ENCODE data around the gene GPC5. TPM values are rescaled to one million over a fixed set of nuclear protein-coding genes. Genes with fewer than 3 reads are reported as not detected.
A peak's percentile ranks its signal among the peaks of the same experiment; 100 is the strongest.

The GPC5 gene
- total RNA-seq, 1 experiment from 2014 or later = 0.26 TPM

DNA sequence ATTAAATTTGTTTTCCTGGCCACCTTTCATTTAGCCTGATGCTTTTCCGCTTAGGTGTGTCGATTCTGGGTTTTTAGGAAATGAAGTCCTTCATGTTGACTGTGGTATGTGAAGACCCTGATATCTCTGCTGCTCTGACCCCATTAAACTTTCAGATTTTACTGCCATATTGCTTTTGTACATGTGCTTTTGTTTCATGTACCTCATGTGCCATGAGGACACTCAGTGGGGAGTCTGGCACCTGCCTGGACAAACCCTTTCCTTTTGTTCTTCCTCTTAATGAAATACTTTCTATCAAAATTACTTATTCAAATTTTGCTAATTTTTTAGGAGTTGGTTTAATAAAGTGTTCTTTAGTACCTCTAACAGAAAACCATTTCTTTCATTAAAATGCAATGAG is 774.8 kb downstream of the GPC5 start:
- ChIA-PET CTCF (no interaction called here), POLR2A (no interaction called here)
- H3K4me3 ChIP-seq (ENCODE audit: low read depth in 2 of 2, low read length in 2 of 2) = no peak overlapping the region
- H3K27ac ChIP-seq (ENCODE audit: low read length) = no peak overlapping the region
- H3K4me1 ChIP-seq (ENCODE audit: control insufficient read depth, insufficient read depth, low read length) = no peaks in the 10 kb centered on the region
- no peaks in the 10 kb centered on the region for H3K27me3 ChIP-seq (ENCODE audit: control insufficient read depth, insufficient read depth, low read length)
- no TSS peak for BruUV-seq (replicated peaks)
- no peak for DNase-seq (ENCODE audit: low read depth, low spot score)
- no peak for ATAC-seq
- TF ChIP-seq, protein P1, sequence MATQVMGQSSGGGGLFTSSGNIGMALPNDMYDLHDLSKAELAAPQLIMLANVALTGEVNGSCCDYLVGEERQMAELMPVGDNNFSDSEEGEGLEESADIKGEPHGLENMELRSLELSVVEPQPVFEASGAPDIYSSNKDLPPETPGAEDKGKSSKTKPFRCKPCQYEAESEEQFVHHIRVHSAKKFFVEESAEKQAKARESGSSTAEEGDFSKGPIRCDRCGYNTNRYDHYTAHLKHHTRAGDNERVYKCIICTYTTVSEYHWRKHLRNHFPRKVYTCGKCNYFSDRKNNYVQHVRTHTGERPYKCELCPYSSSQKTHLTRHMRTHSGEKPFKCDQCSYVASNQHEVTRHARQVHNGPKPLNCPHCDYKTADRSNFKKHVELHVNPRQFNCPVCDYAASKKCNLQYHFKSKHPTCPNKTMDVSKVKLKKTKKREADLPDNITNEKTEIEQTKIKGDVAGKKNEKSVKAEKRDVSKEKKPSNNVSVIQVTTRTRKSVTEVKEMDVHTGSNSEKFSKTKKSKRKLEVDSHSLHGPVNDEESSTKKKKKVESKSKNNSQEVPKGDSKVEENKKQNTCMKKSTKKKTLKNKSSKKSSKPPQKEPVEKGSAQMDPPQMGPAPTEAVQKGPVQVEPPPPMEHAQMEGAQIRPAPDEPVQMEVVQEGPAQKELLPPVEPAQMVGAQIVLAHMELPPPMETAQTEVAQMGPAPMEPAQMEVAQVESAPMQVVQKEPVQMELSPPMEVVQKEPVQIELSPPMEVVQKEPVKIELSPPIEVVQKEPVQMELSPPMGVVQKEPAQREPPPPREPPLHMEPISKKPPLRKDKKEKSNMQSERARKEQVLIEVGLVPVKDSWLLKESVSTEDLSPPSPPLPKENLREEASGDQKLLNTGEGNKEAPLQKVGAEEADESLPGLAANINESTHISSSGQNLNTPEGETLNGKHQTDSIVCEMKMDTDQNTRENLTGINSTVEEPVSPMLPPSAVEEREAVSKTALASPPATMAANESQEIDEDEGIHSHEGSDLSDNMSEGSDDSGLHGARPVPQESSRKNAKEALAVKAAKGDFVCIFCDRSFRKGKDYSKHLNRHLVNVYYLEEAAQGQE (IDR thresholded peaks at IDR 0.05; ENCODE audit: insufficient read depth in 1 of 2, low read depth in 2 of 2, low read length in 1 of 2) = no peak
- TF ChIP-seq TCF7L2 (IDR thresholded peaks at IDR 0.05; ENCODE audit: low read depth, low read length) = no peak
- TF ChIP-seq SIN3A (IDR thresholded peaks at IDR 0.05; ENCODE audit: borderline replicate concordance, insufficient read depth, low read depth, low read length) = no peak
- no peak for TF ChIP-seq POLR2AphosphoS5 (IDR thresholded peaks at IDR 0.05; ENCODE audit: low read depth, low read length)
- TF ChIP-seq, protein P2, sequence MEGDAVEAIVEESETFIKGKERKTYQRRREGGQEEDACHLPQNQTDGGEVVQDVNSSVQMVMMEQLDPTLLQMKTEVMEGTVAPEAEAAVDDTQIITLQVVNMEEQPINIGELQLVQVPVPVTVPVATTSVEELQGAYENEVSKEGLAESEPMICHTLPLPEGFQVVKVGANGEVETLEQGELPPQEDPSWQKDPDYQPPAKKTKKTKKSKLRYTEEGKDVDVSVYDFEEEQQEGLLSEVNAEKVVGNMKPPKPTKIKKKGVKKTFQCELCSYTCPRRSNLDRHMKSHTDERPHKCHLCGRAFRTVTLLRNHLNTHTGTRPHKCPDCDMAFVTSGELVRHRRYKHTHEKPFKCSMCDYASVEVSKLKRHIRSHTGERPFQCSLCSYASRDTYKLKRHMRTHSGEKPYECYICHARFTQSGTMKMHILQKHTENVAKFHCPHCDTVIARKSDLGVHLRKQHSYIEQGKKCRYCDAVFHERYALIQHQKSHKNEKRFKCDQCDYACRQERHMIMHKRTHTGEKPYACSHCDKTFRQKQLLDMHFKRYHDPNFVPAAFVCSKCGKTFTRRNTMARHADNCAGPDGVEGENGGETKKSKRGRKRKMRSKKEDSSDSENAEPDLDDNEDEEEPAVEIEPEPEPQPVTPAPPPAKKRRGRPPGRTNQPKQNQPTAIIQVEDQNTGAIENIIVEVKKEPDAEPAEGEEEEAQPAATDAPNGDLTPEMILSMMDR (IDR thresholded peaks at IDR 0.05) = no peak
- no peaks in the 10 kb centered on the region for H3K36me3 ChIP-seq (ENCODE audit: control insufficient read depth, insufficient read depth, low read length)
- intact Hi-C loops (cut with micrococcal nuclease; ENCODE audit: unreplicated experiment) = no loop called here
- H3K9me3 ChIP-seq (ENCODE audit: control insufficient read depth, insufficient read depth, low read depth, low read length) = no peaks in the 10 kb centered on the region
- in situ Hi-C loops (cut with HindIII; ENCODE audit: low pct_unique_long_range_greater_than_20kb, low sequenced_read_pairs) = no loop called here

DNA sequence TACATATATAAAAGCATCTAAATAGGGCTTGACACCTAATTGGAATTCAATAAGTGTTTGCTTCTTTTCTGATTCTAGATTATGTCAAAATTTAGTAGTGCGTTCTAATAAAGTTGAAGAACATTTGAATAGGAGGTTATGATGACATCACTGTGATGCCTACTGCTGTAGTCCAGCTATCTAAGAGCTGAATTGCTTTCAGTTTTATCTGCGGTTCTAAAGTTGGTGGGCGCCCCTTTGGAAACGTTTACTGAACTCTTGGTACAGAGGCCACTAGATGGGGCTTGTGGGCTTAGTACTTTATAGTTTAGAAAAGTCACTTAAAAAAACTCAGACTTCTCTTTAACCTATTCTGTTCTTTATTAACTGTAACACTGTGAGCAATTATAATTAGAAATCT is 776.9 kb downstream of the GPC5 start:
- Histone ChIP-seq H3K4me1 (ENCODE audit: control insufficient read depth, insufficient read depth, low read length) (no peaks in the 10 kb centered on the region), H3K36me3 (ENCODE audit: control insufficient read depth, insufficient read depth, low read length) (no peaks in the 10 kb centered on the region), H3K9me3 (ENCODE audit: control insufficient read depth, insufficient read depth, low read depth, low read length) (no peaks in the 10 kb centered on the region), H3K27me3 (ENCODE audit: control insufficient read depth, insufficient read depth, low read length) (no peaks in the 10 kb centered on the region), H3K27ac (ENCODE audit: low read length) (no peak overlapping the region), H3K4me3 (ENCODE audit: low read depth in 2 of 2, low read length in 2 of 2) (no peak overlapping the region)
- DNase-seq (ENCODE audit: low read depth, low spot score) (no peak), ATAC-seq (no peak)
- CTCF ChIA-PET = interaction anchor here (0.7 to 0.8 kb wide), 2 partner anchors 182 to 1325 kb away, joined by 3 to 5 read pairs; no protein-coding TSS in a partner anchor
- POLR2A ChIA-PET = no interaction called here
- no TSS peak for BruUV-seq (replicated peaks)
- intact Hi-C loops (cut with micrococcal nuclease; ENCODE audit: unreplicated experiment) (no loop called here), in situ Hi-C loops (cut with HindIII; ENCODE audit: low pct_unique_long_range_greater_than_20kb, low sequenced_read_pairs) (no loop called here)
- TF ChIP-seq SIN3A (IDR thresholded peaks at IDR 0.05; ENCODE audit: borderline replicate concordance, insufficient read depth, low read depth, low read length) (no peak), TCF7L2 (IDR thresholded peaks at IDR 0.05; ENCODE audit: low read depth, low read length) (no peak)
- TF ChIP-seq, protein P1 (IDR thresholded peaks at IDR 0.05; ENCODE audit: insufficient read depth in 1 of 2, low read depth in 2 of 2, low read length in 1 of 2) = no peak
- TF ChIP-seq, protein P2 (IDR thresholded peaks at IDR 0.05) = peak; percentile 48; the same call in 1 of the 2 replicates
